GM21360 (cell line): ENCODE data around the gene C12orf60.
"Not testable (repeated sequence)": the region's sequence is repeated elsewhere in the genome, so short reads cannot be mapped to it uniquely, and the experiment has no call there.

Experiments
- ATAC-seq: cut with Tn5 transposase; IDR thresholded peaks from one replicate; pipeline ENCODE4 v1.9.1; 2021; ENCODE audit warnings: mild to moderate bottlenecking, moderate library complexity; ENCODE audit not compliant: unreplicated experiment

Gene C12orf60

GRCh38 chr12:14803011-14803829, at the start of gene C12orf60, which contains the start of gene WBP11:
Gene C12orf60, plus strand, starts transcription at chr12:14803670. Its CDS starts 19,266 bp downstream, at chr12:14822936.
Gene WBP11, minus strand, starts transcription at chr12:14803478. Its CDS starts 2,095 bp downstream, at chr12:14801383.
- ATAC-seq, result peak; percentile 98

- ATAC-seq, result no peak
Observed at GRCh38 chr12:14756334-14757143, 46.9 kb upstream of the C12orf60 start.

GRCh38 chr12:14759711-14760280, 43.7 kb upstream of the C12orf60 start:
- ATAC-seq, result not testable (repeated sequence)

GRCh38 chr12:14765398-14765797, 38.1 kb upstream of the C12orf60 start:
- ATAC-seq, result no peak

- not testable (repeated sequence) for ATAC-seq
Observed at GRCh38 chr12:14766020-14766419, 37.5 kb upstream of the C12orf60 start.

GRCh38 chr12:14766649-14767215, 36.7 kb upstream of the C12orf60 start:
- no peak for ATAC-seq

- ATAC-seq, result no peak
Observed at GRCh38 chr12:14767617-14768016, 35.9 kb upstream of the C12orf60 start.

- no peak for ATAC-seq
Observed at GRCh38 chr12:14768823-14769405, 34.6 kb upstream of the C12orf60 start.

GRCh38 chr12:14769466-14769968, 34.0 kb upstream of the C12orf60 start:
- ATAC-seq, result peak; percentile 5

GRCh38 chr12:14769969-14770495, 33.4 kb upstream of the C12orf60 start:
- ATAC-seq, result peak; percentile 25

GRCh38 chr12:14770496-14771461, 32.7 kb upstream of the C12orf60 start:
- ATAC-seq, result peak; percentile 25

- ATAC-seq, result no peak
Observed at GRCh38 chr12:14771651-14772137, 31.8 kb upstream of the C12orf60 start.

GRCh38 chr12:14772946-14773345, 30.5 kb upstream of the C12orf60 start:
- ATAC-seq, result no peak

- ATAC-seq, result peak; percentile 11
Observed at GRCh38 chr12:14773685-14774073, 29.8 kb upstream of the C12orf60 start.

GRCh38 chr12:14774074-14774905, 29.2 kb upstream of the C12orf60 start:
- ATAC-seq, result peak; percentile 56

- ATAC-seq, result no peak
Observed at GRCh38 chr12:14774906-14775635, 28.4 kb upstream of the C12orf60 start.

- no peak for ATAC-seq
Observed at GRCh38 chr12:14775636-14775980, 27.9 kb upstream of the C12orf60 start.
